Ovary (tissue), 9 donors: ENCODE results near the gene MRPL1. TPM values are rescaled to one million over a fixed set of nuclear protein-coding genes. Genes with fewer than 3 reads are reported as not detected.

Source experiments
- DNase-seq, 5 donors: peaks; one replicate each; pipeline ENCODE4 v3.0.0-alpha.2; 2019 to 2020
- H3K27ac ChIP-seq, 2 donors: fragments of 200-600 bp; one replicate each; pipeline versions ENCODE4 v1.5.1 to v1.8.0; 2019 to 2022
- H3K27me3 ChIP-seq: fragments of 200-600 bp; one replicate; pipeline ENCODE4 v1.8.0; 2022
- H3K36me3 ChIP-seq: fragments of 200-600 bp; sonication (generic); one replicate; pipeline ENCODE4 v1.5.1; 2019
- H3K4me1 ChIP-seq: one replicate; pipeline ENCODE4 v1.8.1; 2013; ENCODE audit warnings: mild to moderate bottlenecking, moderate library complexity; ENCODE audit not compliant: insufficient read depth
- H3K4me3 ChIP-seq: fragments of 200-600 bp; sonication (generic); one replicate; pipeline ENCODE4 v1.5.1; 2017
- H3K9me3 ChIP-seq, 2 donors: fragments of 200-600 bp in 1 of 2; sonication (generic) in 1 of 2; one replicate each; pipeline versions ENCODE4 v1.5.1 to v1.8.1; 2013 to 2019; ENCODE audit warnings: mild to moderate bottlenecking in 1 of 2, moderate library complexity in 1 of 2
- CTCF ChIP-seq, 3 donors: fragments of 450-650 bp in 2 of 3; fragments of 200-600 bp in 1 of 3; IDR thresholded peaks; one replicate each; pipeline versions ENCODE4 v1.5.1 to v1.8.0; 2016 to 2022; ENCODE audit warnings: antibody characterized with exemption in 3 of 3, mild to moderate bottlenecking in 1 of 3
- EP300 ChIP-seq: sonication (generic); formaldehyde crosslinking; IDR thresholded peaks from one replicate; pipeline ENCODE4 v1.6.1; 2017; ENCODE audit warnings: antibody characterized with exemption
- POLR2A ChIP-seq: fragments of 450-650 bp; IDR thresholded peaks from one replicate; pipeline ENCODE4 v1.6.1; 2017; ENCODE audit warnings: antibody characterized with exemption, mild to moderate bottlenecking, moderate library complexity
- WGBS, 3 donors: extraction: QIAGEN DNeasy Blood & Tissue Kit in 1 of 3; methylation state at CpG; one replicate each; pipeline versions ENCODE4 v1.1.5 to v1.1.7; 2013 to 2017; 5-methylcytosine and 5-hydroxymethylcytosine counted together
- intact Hi-C, 4 donors: fragments of 100-400 bp; cut with DNase I; formaldehyde crosslinking; loops; one replicate each; pipeline versions ENCODE4 v1.11.0 to v1.15.1; 2022 to 2023
- polyA plus RNA-seq, 2 donors: library from polyadenylated mRNA; stranded (reverse); fragments of 200-250 nt in 1 of 2; fragments of 350-450 nt in 1 of 2; fragmentation: Illumina TruSeq in 1 of 2; extraction: RNeasy Lipid Tissue Mini Kit (QIAGEN cat#74804) in 1 of 2; gene quantifications; one replicate each; pipeline ENCODE4 v1.2.3, GENCODE V29; 2013 to 2014
- total RNA-seq, 7 donors: library from RNA; depleted of rRNA in 2 of 7; stranded (reverse); fragments of >200 nt in 2 of 7; fragmentation: NEBNext Ultra II Directional in 3 of 7; extraction: Animal tissue kit (Norgen Biotek cat#: 25700) in 3 of 7; gene quantifications; one replicate each; pipeline versions ENCODE4 v1.1.0 to v1.2.4, GENCODE V29; 2016 to 2023
- donor health status: DM: no; HTN: no; CAD: no; lungs with moderate emphysema.
- donor health status: DM: no; HTN: no; CAD: no.
- donor health status: Bipolar disorder and iron deficiency.
- donor health status: DM: yes; HTN: yes; CAD: no.
- donor health status: DM: no; HTN: no; CAD: no.
- donor health status: DM: yes; HTN: yes; CAD: no.

The MRPL1 gene
- total and polyA plus RNA-seq, 9 donors: 14.5 to 31.4 (median 24.3) TPM

GRCh38 chr4:77865259-77865658 lies 2.6 kb downstream of the MRPL1 start:
- TF ChIP-seq EP300 (no peak), POLR2A (no peak), CTCF (IDR thresholded peaks at IDR 0.05) (no peak)
- WGBS, 3 donors: 87 to 90% (median 88%) methylated on average over 3 of the region's 3 CpGs
- Histone ChIP-seq H3K9me3 (no peaks in the 10 kb centered on the region), H3K27ac (no peak overlapping the region), H3K4me3 (no peak overlapping the region), H3K27me3 (no peaks in the 10 kb centered on the region), H3K4me1 (peaks cover 6% of the 10 kb centered on the region), H3K36me3 (no peaks in the 10 kb centered on the region)
- intact Hi-C loops: no loop called here
- DNase-seq: no peak

DNA sequence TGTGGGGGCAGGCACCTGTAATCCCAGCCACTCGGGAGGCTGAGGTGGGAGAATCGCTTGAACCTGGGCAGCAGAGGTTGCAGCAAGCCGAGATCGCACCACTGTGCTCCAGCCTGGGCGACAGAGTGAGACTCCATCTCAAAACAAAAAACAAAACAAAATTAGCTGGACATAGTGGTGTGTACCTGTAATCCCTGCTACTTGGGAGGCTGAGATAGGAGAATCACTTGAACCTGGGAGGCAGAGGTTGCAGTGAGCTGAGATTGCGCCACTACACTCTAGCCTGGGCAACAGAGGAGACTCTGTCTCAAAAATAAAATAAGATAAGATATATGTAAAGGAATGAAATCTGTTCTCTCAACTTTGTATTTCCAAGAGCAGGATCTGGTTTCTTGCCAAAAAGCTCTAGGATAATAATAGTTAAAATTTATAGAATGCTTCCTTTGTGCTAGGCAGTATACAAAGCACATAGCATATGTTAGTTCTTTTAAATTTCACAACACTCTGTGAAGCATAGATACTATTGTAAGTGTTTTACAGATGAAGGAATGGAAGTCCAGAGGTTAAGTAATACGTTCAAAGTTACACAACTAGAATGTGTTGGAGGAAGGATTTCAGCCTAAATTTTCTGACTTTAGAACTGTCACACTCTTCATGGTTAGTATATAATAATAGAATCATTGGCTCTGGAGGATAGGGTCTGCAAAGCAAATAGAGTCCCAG lies 10.3 kb downstream of the MRPL1 start:
- 90 to 95% (median 95%) methylated on average over 7 of the region's 7 CpGs for WGBS, 3 donors
- H3K27me3 ChIP-seq: no peaks in the 10 kb centered on the region
- DNase-seq: no peak
- intact Hi-C loops: no loop called here
- no peak overlapping the region for H3K27ac ChIP-seq
- TF ChIP-seq EP300 (no peak), POLR2A (no peak), CTCF (IDR thresholded peaks at IDR 0.05) (no peak)
- H3K4me1 ChIP-seq: peaks cover 2% of the 10 kb centered on the region
- H3K4me3 ChIP-seq: no peak overlapping the region
- no peaks in the 10 kb centered on the region for H3K9me3 ChIP-seq
- no peaks in the 10 kb centered on the region for H3K36me3 ChIP-seq

GRCh38 chr4:77877167-77877566 lies 14.5 kb downstream of the MRPL1 start:
- H3K9me3 ChIP-seq: no peaks in the 10 kb centered on the region
- TF ChIP-seq CTCF (IDR thresholded peaks at IDR 0.05) (no peak), EP300 (no peak), POLR2A (no peak)
- no peak overlapping the region for H3K27ac ChIP-seq
- intact Hi-C loops: no loop called here
- no peak overlapping the region for H3K4me3 ChIP-seq
- H3K4me1 ChIP-seq: no peaks in the 10 kb centered on the region
- WGBS, 3 donors: 94 to 98% (median 98%) methylated on average over 4 of the region's 4 CpGs
- no peaks in the 10 kb centered on the region for H3K36me3 ChIP-seq
- H3K27me3 ChIP-seq: no peaks in the 10 kb centered on the region
- DNase-seq: no peak

DNA sequence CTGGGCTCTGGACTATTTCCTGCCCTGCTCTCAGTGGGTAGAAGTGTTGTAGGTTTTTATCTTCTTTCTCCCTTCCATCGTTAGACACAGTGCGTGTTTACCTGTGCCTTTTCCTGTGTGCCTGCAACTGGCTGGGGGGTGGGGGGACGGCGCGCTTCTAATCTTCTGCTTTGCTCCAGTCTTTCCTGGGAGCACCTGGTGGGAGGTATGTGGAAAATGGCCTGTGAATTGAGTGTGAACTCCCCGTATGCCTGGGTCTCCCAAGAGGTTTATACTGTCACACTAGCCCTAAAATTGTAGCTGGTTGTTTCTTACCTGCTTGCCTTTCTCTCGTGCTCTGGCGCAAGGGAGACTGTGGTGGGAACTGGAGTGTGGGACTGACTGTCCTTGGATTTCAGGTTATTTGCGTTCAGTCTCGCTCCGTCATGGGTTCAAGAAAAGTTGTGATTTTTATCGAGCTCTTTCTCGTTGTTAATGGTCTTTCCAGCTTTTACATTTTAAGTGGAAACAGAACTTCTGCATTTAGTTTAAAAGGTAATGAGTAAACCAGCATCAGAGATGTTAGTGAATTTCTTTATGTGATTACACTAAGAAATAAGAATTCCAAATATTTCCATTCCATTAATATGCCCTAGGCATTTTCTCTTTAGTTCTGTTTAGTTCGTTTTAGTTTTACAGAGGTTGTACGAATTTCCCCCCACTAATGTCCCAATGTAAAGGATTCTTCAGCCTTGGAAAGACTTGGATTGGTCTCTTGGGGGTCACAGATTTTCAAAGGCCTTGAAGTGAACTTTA lies 15.3 kb downstream of the MRPL1 start:
- intact Hi-C loops: no loop called here
- no peaks in the 10 kb centered on the region for H3K27me3 ChIP-seq
- no peak overlapping the region for H3K27ac ChIP-seq
- no peak for TF ChIP-seq POLR2A
- no peak for TF ChIP-seq CTCF (IDR thresholded peaks at IDR 0.05)
- no peak for TF ChIP-seq EP300
- H3K9me3 ChIP-seq: no peaks in the 10 kb centered on the region
- no peak for DNase-seq
- H3K4me3 ChIP-seq: no peak overlapping the region
- no peaks in the 10 kb centered on the region for H3K36me3 ChIP-seq
- WGBS, 3 donors: 92 to 93% (median 92%) methylated on average over 15 of the region's 15 CpGs
- H3K4me1 ChIP-seq: no peaks in the 10 kb centered on the region
